ENCODE data around the gene CLSTN1. TPM values are rescaled to one million over a fixed set of nuclear protein-coding genes. Genes with fewer than 3 reads are reported as not detected.

CLSTN1 gene
- total and polyA plus RNA-seq, 10 of the 15 experiments (the other 5 are each of a cell fraction or from before 2014, with no cell fraction given), result 2.7 to 64.4 (median 23.2) TPM

GRCh38 chr1:9867408-9868243 is 43.9 kb upstream of the CLSTN1 start:
- H3K4me3 ChIP-seq, result no peak overlapping the region
- intact Hi-C loops (cut with micrococcal nuclease; ENCODE audit: unreplicated experiment) (loop anchor here (1.0 to 10.0 kb wide), 4 partner anchors 83 to 373 kb away; no protein-coding TSS in a partner anchor), in situ Hi-C loops (cut with MboI) (loop anchor here (5.0 kb wide), 2 partner anchors 80 to 235 kb away; no protein-coding TSS in a partner anchor)
- POLR2A ChIA-PET, result interaction anchor here (0.7 to 1.8 kb wide), 2 partner anchors 25 to 81 kb away, joined by 3 to 8 read pairs; no protein-coding TSS in a partner anchor
- SMC1A ChIA-PET (ENCODE audit: uncharacterized antibody, unreplicated experiment), result interaction anchor here (0.6 to 16.6 kb wide), 11 partner anchors 14 to 254 kb away, joined by 3 to 428 read pairs (median 3); no protein-coding TSS in a partner anchor
- peak; percentile 36 for DNase-seq (ENCODE audit: low read depth, low spot score)
- WGBS (ENCODE audit: insufficient coverage, insufficient replicate concordance, low lambda C conversion rate, missing lambda C conversion rate), result 40% methylated on average over 15 of the region's 15 CpGs
- H3K79me2 ChIP-seq (ENCODE audit: control insufficient read depth, insufficient read depth, low read length), result no peaks in the 10 kb centered on the region
- H3K27ac ChIP-seq (ENCODE audit: control insufficient read depth, insufficient read depth), result no peak overlapping the region
- H3K4me1 ChIP-seq (ENCODE audit: control insufficient read depth, insufficient read depth, low read length), result peaks cover 22% of the 10 kb centered on the region
- FAIRE-seq, result peak; percentile 35
- no peaks in the 10 kb centered on the region for H3K27me3 ChIP-seq (replicated peaks in 1 of 2; ENCODE audit: control insufficient read depth in 2 of 2, insufficient read depth in 2 of 2, low read length in 1 of 2)
- H3K4me2 ChIP-seq (ENCODE audit: control insufficient read depth, insufficient read depth), result no peak overlapping the region
- H4K20me1 ChIP-seq (ENCODE audit: control insufficient read depth, insufficient read depth), result no peaks in the 10 kb centered on the region
- ATAC-seq, result peak; percentile 90
- BruUV-seq (replicated peaks), result no TSS peak
- TF ChIP-seq SMC3 (IDR thresholded peaks at IDR 0.05; ENCODE audit: borderline replicate concordance, low read length), result peak; percentile 98
- TF ChIP-seq BHLHE40 (IDR thresholded peaks at IDR 0.05; ENCODE audit: borderline replicate concordance in 1 of 2, low read depth in 2 of 2, low read length in 1 of 2), result 0 out of 4 replicates have a peak, but pooled peaks of 1 of the 2 experiments have one; percentile 34
- TF ChIP-seq CTCF (IDR thresholded peaks at IDR 0.05 in 2 of 3, conservative IDR thresholded peaks at IDR 0.05 in 1 of 3; ENCODE audit: control insufficient read depth in 2 of 3, extremely low read depth in 1 of 3, insufficient read depth in 1 of 3, low read depth in 3 of 3, low read length in 3 of 3), result peak; percentile 94 to 98 (median 98); a peak in 5 of 6 replicates
- no peak for TF ChIP-seq RFX5 (IDR thresholded peaks at IDR 0.05; ENCODE audit: low read depth, low read length)
- TF ChIP-seq RUNX3 (IDR thresholded peaks at IDR 0.05; ENCODE audit: low read length), result peak; percentile 25; the same call in 1 of the 2 replicates
- TF ChIP-seq POU2F2 (IDR thresholded peaks at IDR 0.05; ENCODE audit: borderline replicate concordance, low read depth, low read length), result peak; percentile 74; the same call in 1 of the 3 replicates
- peak; percentile 46 for TF ChIP-seq SP1 (IDR thresholded peaks at IDR 0.05; ENCODE audit: low read depth, low read length)
- TF ChIP-seq POLR2AphosphoS2 (IDR thresholded peaks at IDR 0.05; ENCODE audit: low read depth, low read length), result no peak
- 0 out of 2 replicates have a peak, but pooled peaks have one; percentile 34 for TF ChIP-seq NBN (IDR thresholded peaks at IDR 0.05)
- TF ChIP-seq RAD21 (IDR thresholded peaks at IDR 0.05; ENCODE audit: insufficient read depth, low read depth, low read length), result peak; percentile 97
- no peak for TF ChIP-seq SUPT20H (IDR thresholded peaks at IDR 0.05; ENCODE audit: borderline replicate concordance, control insufficient read depth, low read depth, low read length)
- TF ChIP-seq LARP7 (IDR thresholded peaks at IDR 0.05), result 0 out of 2 replicates have a peak, but pooled peaks have one; percentile 43
- TF ChIP-seq YY1 (IDR thresholded peaks at IDR 0.05; ENCODE audit: low read depth, low read length), result peak; percentile 90
- peak overlapping the region; percentile 57 for H2AFZ ChIP-seq (ENCODE audit: control insufficient read depth, low read depth, low read length)
- H3K36me3 ChIP-seq (ENCODE audit: control insufficient read depth in 2 of 2, insufficient read depth in 2 of 2, low read length in 1 of 2), result no peaks in the 10 kb centered on the region
- 0 out of 2 replicates have a peak overlapping the region, but pooled peaks have one; percentile 25 for H3K9ac ChIP-seq (ENCODE audit: control insufficient read depth, insufficient read depth, low read length)
- RAD21 ChIA-PET (ENCODE audit: unreplicated experiment), result interaction anchor here (0.8 to 7.1 kb wide), 11 partner anchors 10 to 584 kb away, joined by 3 to 174 read pairs (median 6); no protein-coding TSS in a partner anchor
- CTCF ChIA-PET, result interaction anchor here (0.7 to 19.1 kb wide), 32 partner anchors 10 to 563 kb away, joined by 3 to 562 read pairs (median 4); partner anchors contain the start of genes CENPS, CTNNBIP1, LZIC and NMNAT1
- H3K9me3 ChIP-seq (replicated peaks; ENCODE audit: control insufficient read depth, insufficient read depth, low read length), result no peaks in the 10 kb centered on the region
